ENCODE measurements around the gene CYTL1.

- TF ChIP-seq MAX (IDR thresholded peaks at IDR 0.05; ENCODE audit: insufficient read depth, insufficient read length): no peak
- TF ChIP-seq CTCF (IDR thresholded peaks at IDR 0.05; ENCODE audit: extremely low read depth in 1 of 2, insufficient read depth in 1 of 2, low read depth in 1 of 2, low read length in 2 of 2): no peak
These were observed 27.6 kb downstream of the CYTL1 start for GRCh38 chr4:4991541-4992099.
